Fibroblast of lung (primary cell): ENCODE measurements around the gene CADPS.

Source experiments
- CTCF ChIP-seq, 2 donors: IDR thresholded peaks in 1 of 2; conservative IDR thresholded peaks in 1 of 2; 1 replicate in 1 of 2; 2 replicates in 1 of 2; pipeline ENCODE4 v1.5.1; 2011 to 2012; ENCODE audit warnings: low read length in 2 of 2, control low read depth in 1 of 2, inconsistent platforms in 1 of 2, low read depth in 1 of 2, mild to moderate bottlenecking in 1 of 2
- EZH2 ChIP-seq: IDR thresholded peaks from 2 replicates; pipeline ENCODE4 v1.5.1; 2012; ENCODE audit warnings: low read length, control low read depth, mild to moderate bottlenecking; ENCODE audit errors: missing control alignments

GRCh38 chr3:62605413-62606068 lies 269.7 kb downstream of the CADPS start:
- no peak for TF ChIP-seq CTCF (conservative IDR thresholded peaks at IDR 0.05 in 1 of 2, IDR thresholded peaks at IDR 0.05 in 1 of 2; ENCODE audit: low read depth in 1 of 2, low read length in 2 of 2)
- no peak for TF ChIP-seq EZH2
